ENCODE measurements around the gene MSX1. TPM values are rescaled to one million over a fixed set of nuclear protein-coding genes. Genes with fewer than 3 reads are reported as not detected.

The MSX1 gene
- total and polyA plus RNA-seq, 2 of the 8 experiments (the other 6 are each of a cell fraction or from before 2014, with no cell fraction given) = 0.47 TPM; not detected in 1

DNA sequence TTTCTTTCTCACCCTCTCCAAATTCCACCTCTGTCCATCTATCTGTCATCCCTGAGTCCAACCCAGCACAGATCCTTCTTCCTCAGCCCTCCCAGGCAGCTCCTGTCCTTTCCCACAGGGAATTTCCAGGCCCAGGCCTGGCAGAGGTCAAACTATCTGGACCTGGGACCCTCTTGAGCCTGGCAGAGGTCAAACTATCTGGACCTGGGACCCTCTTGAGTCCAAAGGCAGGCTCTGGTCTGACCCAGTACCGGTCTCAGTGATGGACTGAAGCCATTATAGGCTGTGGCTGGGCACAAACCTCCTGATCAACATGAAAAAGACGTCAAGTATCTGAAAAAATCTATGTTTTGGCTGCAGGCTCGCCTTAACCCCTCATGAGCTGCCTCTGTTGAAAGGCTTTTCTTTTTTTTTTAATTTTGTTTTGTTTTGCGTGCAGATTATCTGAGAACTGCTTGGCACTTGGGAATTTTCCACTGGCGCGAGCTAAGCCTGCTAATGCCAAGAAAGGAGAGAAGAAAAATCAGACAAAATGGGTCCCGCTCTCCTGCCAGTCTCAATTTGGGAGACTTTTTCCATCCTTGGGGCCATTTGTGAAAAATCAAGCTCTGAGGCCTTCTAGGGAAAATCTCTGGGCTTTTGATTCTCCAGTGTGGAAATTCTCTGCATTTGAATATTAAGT, 31.2 kb downstream of the MSX1 start (continued):
- TF ChIP-seq USF2 (IDR thresholded peaks at IDR 0.05; ENCODE audit: low read length) (no peak), SIRT6 (IDR thresholded peaks at IDR 0.05; ENCODE audit: low read length) (no peak)
